ENCODE data around the gene RAB26.

RAB26 gene

GRCh38 chr16:2188395-2188794 is 40.0 kb downstream of the RAB26 start:
- H3K4me3 ChIP-seq = no peak overlapping the region
- DNase-seq = no peak
- intact Hi-C loops (cut with DNase I; ENCODE audit: low total_unique reads) = no loop called here
- no peak overlapping the region for H3K27ac ChIP-seq
- H3K27me3 ChIP-seq = peaks cover 0 to 16% of the 10 kb centered on the region in 2 donors
- no peaks in the 10 kb centered on the region for H3K9me3 ChIP-seq
- no peaks in the 10 kb centered on the region for H3K36me3 ChIP-seq
- no peak for TF ChIP-seq CTCF (IDR thresholded peaks at IDR 0.05)
- H3K4me1 ChIP-seq = no peaks in the 10 kb centered on the region

DNA sequence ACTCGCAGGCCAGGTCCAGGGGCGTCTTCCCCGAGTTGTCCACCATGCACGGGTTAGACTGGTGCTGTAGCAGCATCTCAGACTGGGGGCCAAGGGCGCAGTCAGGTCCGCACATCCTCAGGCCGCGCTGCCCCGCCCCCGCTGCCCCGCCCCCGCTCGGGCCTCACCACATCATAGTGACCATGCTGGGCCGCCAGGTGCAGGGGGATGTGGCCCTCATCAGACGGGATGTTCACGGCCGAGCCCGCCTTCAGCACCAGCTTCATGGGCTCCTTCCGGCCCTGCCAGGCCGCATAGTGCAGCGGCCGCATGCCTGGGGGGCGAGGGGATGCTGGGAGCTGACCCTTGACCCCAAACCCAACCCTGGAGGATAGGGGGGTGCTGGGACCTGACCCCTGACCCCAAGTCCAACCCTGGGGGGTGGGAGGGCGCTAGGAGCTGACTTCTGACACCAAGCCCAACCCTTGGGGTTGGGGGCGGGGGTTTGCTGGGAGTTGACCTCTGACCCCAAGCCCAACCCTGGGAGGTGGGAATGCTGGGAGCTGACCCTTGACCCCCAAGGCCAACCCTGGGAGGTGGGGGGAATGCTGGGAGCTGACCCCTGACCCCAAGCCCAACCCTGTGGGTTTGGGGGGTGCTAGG is 40.9 kb downstream of the RAB26 start:
- no peaks in the 10 kb centered on the region for H3K4me1 ChIP-seq
- H3K9me3 ChIP-seq = no peaks in the 10 kb centered on the region
- intact Hi-C loops (cut with DNase I; ENCODE audit: low total_unique reads) = no loop called here
- no peak overlapping the region for H3K4me3 ChIP-seq
- no peaks in the 10 kb centered on the region for H3K36me3 ChIP-seq
- no peak for TF ChIP-seq CTCF (IDR thresholded peaks at IDR 0.05)
- no peak for DNase-seq
- H3K27ac ChIP-seq = no peak overlapping the region
- peaks cover 0 to 26% of the 10 kb centered on the region in 2 donors for H3K27me3 ChIP-seq

- H3K9me3 ChIP-seq = no peaks in the 10 kb centered on the region
- intact Hi-C loops (cut with DNase I; ENCODE audit: low total_unique reads) = no loop called here
- H3K36me3 ChIP-seq = no peaks in the 10 kb centered on the region
- peaks cover 0 to 3% (median 2%) of the 10 kb centered on the region in 4 donors for H3K4me1 ChIP-seq
- peaks cover 0 to 31% of the 10 kb centered on the region in 2 donors for H3K27me3 ChIP-seq
- no peak overlapping the region for H3K27ac ChIP-seq
- no peak for DNase-seq
- no peak overlapping the region for H3K4me3 ChIP-seq
- no peak for TF ChIP-seq CTCF (IDR thresholded peaks at IDR 0.05)
Observed at GRCh38 chr16:2190002-2190658, 41.7 kb downstream of the RAB26 start.

- Histone ChIP-seq H3K9me3 (no peaks in the 10 kb centered on the region), H3K4me3 (no peak overlapping the region), H3K36me3 (no peaks in the 10 kb centered on the region), H3K27me3 (peaks cover 0 to 35% of the 10 kb centered on the region in 2 donors), H3K27ac (no peak overlapping the region), H3K4me1 (peaks cover 0 to 10% (median 9%) of the 10 kb centered on the region in 4 donors)
- TF ChIP-seq CTCF (IDR thresholded peaks at IDR 0.05) = no peak
- intact Hi-C loops (cut with DNase I; ENCODE audit: low total_unique reads) = no loop called here
- DNase-seq = no peak
Observed at GRCh38 chr16:2190659-2191445, 42.4 kb downstream of the RAB26 start.

DNA sequence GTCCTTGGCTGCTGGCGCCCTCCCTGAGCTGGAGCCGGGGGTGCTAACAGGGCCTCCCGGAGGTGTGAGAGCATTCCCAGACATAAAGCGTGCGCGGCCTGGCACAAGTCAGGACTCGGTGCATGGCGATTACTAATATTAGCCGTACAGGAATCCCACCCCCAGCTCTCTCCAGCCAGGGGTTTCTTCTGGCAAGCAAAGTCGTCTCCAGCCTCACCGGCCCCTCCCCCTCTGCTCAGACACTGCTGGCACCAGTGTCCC is 43.0 kb downstream of the RAB26 start:
- H3K4me1 ChIP-seq = peaks cover 0 to 14% (median 13%) of the 10 kb centered on the region in 4 donors
- no peaks in the 10 kb centered on the region for H3K9me3 ChIP-seq
- H3K27ac ChIP-seq = no peak overlapping the region
- H3K27me3 ChIP-seq = peaks cover 0 to 40% of the 10 kb centered on the region in 2 donors
- H3K36me3 ChIP-seq = no peaks in the 10 kb centered on the region
- no peak for TF ChIP-seq CTCF (IDR thresholded peaks at IDR 0.05)
- intact Hi-C loops (cut with DNase I; ENCODE audit: low total_unique reads) = no loop called here
- no peak overlapping the region for H3K4me3 ChIP-seq
- DNase-seq = no peak

Data from tibial artery (tissue), 4 donors.